Coronary artery (tissue), 2 donors: ENCODE data around the gene CMTR2.

Experiments used
- DNase-seq: peaks from one replicate; pipeline ENCODE4 v3.0.0-alpha.2; 2017; ENCODE audit warnings: low spot score
- H3K27ac ChIP-seq, 2 donors: fragments of 200-600 bp; sonication (generic); one replicate each; pipeline ENCODE4 v1.5.1; 2016 to 2019
- H3K4me3 ChIP-seq: fragments of 200-600 bp; sonication (generic); 2 replicates; pipeline ENCODE4 v1.5.1; 2016; ENCODE audit warnings: mild to moderate bottlenecking, moderate library complexity
- TF ChIP-seq, protein P1 (sequence below): fragments of 200-600 bp; sonication (generic); IDR thresholded peaks from one replicate; pipeline ENCODE4 v1.5.1; 2019; ENCODE audit warnings: antibody characterized with exemption

CMTR2 gene

DNA sequence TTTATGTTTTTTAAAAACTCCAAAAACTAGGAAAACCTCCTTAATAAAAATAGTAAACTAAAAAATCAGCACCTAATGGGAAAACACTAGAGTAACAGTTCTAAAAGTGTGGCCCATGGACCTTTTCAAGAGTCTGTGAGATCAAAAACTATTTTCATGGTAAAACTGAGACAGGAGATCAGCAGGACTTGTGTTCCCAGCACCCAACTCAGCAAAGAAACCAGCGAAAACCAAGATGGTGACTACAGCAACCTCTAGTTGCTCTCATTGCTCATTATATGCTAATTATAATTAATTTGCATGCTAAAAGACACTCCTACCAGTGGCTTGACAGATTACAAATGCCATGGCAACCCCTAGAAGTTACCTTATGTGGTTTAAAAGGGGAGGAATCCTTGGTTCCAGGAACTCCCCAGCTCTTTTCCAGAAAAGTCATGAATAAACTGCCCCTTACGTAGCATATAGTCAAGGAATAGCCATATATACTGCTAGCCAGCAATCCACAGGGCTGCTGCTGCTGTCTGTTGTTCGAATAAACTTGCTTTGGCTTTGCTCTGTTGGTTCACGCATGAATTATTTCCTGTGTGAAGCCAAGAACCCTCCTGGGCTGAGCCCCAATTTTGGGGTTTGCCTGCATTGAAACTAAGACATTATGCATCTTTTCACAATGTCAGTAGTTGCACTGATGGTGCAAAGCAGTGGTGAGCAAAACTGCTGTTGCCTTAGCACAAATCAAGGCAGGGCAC, 12.4 kb downstream of the CMTR2 start:
- TF ChIP-seq, protein P1, sequence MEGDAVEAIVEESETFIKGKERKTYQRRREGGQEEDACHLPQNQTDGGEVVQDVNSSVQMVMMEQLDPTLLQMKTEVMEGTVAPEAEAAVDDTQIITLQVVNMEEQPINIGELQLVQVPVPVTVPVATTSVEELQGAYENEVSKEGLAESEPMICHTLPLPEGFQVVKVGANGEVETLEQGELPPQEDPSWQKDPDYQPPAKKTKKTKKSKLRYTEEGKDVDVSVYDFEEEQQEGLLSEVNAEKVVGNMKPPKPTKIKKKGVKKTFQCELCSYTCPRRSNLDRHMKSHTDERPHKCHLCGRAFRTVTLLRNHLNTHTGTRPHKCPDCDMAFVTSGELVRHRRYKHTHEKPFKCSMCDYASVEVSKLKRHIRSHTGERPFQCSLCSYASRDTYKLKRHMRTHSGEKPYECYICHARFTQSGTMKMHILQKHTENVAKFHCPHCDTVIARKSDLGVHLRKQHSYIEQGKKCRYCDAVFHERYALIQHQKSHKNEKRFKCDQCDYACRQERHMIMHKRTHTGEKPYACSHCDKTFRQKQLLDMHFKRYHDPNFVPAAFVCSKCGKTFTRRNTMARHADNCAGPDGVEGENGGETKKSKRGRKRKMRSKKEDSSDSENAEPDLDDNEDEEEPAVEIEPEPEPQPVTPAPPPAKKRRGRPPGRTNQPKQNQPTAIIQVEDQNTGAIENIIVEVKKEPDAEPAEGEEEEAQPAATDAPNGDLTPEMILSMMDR, result no peak
- DNase-seq, result no peak
- Histone ChIP-seq H3K4me3 (no peak overlapping the region), H3K27ac (no peak overlapping the region)

DNA sequence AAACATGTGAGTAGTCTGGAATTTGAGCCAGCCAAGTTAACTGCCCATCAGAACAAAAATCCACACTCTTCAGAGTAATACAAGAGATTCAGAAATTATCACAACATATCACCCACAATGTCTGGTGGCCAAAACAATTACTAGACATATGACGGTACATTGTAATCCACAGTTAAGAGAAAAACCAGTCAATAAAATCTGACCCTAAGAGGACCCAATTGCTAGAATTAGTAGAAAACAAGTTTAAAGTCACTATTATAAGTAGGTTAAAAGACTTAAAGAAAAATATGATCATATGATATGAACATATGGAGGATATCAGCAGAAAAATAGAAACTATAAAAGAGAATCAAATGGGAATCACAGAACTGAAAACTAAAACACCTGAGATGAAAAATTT, 15.8 kb downstream of the CMTR2 start:
- DNase-seq, result no peak
- H3K27ac ChIP-seq, result no peak overlapping the region
- TF ChIP-seq, protein P1, result no peak
- H3K4me3 ChIP-seq, result no peak overlapping the region

DNA sequence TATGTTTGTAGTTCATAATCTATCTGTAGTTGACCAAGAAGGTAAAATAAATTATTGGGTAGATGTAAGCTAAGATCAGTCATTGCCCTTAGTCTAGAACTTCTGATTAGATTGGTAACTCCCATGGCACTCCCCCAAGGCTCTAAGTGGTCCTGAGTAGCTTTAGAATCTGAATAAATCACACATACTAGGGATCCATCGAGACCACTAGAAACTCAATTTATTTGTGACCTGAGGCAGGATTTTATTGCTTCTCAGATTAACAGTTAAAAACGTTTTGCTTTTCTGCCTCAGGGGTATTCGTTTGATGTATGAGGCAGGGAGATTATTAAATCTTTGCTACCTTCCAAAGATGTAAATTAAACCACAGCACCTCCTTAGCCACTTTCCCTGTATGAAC, 24.9 kb downstream of the CMTR2 start:
- TF ChIP-seq, protein P1, result no peak
- no peak overlapping the region for H3K27ac ChIP-seq
- DNase-seq, result no peak
- H3K4me3 ChIP-seq, result no peak overlapping the region

DNA sequence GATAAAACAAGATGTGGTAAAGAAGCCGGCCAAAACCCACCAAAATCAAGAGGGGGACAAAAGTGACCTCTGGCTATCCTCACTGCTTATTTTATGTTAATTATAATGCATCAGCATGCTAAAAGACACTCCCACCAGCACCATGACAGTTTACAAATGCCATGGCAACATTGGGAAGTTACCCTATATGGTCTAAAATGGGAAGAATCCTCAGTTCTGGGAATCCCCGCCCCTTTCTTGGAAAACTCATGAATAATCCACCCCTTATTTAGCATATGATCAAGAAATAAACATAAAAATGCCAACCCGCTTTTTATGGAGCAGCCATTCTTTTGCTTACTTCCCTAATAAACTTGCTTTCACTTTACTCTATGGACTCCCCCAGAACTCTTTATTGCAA, 25.6 kb downstream of the CMTR2 start:
- Histone ChIP-seq H3K27ac (no peak overlapping the region), H3K4me3 (no peak overlapping the region)
- no peak for DNase-seq
- TF ChIP-seq, protein P1, result no peak

DNA sequence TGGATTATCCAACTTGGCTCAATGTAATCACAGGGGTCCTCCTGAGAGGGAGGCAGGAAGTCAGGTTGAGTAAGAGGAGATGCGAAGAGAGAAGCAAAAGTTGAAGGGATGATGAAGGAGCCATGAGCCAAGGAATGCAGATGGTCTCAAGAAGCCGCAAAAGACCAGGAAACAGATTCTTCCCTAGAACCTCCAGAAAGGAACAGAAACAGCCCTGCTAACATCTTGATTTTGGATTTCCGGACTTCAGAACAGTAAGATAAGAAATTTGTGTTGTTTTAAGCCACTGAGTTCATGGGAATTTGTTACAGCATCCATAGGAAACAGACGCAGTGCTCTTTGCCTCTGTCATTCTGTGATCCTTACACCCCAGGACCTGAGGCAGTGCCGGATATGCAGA, 26.8 kb downstream of the CMTR2 start:
- no peak overlapping the region for H3K27ac ChIP-seq

DNA sequence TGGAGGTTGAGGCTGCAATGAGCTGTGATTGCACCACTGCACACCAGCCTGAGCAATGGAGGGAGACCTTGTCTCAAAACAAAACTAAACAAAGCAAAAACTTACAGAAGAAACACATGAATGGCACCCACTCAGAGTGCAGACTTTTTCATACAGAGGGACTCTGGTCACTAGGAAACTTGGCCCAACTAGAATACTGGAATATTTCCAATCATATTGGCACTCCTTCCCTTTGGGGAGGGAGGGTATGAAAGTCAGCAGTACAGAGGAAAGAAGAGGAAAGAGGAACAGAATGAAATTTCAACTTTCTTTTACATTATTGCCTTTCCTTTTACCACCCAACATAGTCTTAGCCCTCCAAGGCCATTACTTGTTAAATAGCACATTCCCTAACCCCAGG, 28.2 kb downstream of the CMTR2 start:
- no peak for DNase-seq
- TF ChIP-seq, protein P1, result no peak
- Histone ChIP-seq H3K27ac (no peak overlapping the region), H3K4me3 (no peak overlapping the region)

More for the DNA sequence above, 26.8 kb downstream of the CMTR2 start:
- H3K4me3 ChIP-seq, result no peak overlapping the region
- TF ChIP-seq, protein P1, result no peak
- DNase-seq, result no peak

DNA sequence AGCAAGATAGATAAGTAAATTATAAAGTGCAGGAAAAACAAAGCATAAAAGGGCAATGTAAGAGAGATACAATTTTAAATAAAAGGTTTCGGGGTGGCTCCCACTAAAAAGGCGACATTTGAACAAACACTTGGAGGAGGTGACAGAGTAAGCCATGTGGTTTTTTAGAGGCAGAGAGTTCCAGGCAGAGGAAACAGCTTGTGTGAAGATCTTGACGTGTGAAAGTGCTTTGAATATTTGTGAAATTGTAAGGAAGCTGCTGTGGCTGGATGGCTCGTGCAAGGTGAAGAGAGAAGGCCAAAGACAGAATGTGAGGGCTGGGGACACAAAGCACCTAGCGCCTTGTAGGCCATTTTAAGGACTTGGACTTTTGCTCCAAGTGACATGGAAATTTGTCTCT, 30.1 kb downstream of the CMTR2 start:
- H3K27ac ChIP-seq, result no peak overlapping the region
- TF ChIP-seq, protein P1, result no peak
- H3K4me3 ChIP-seq, result no peak overlapping the region
- no peak for DNase-seq
